Cardiac septum (tissue), 1 donor: ENCODE results near the gene POLA2. TPM values are rescaled to one million over a fixed set of nuclear protein-coding genes. Genes with fewer than 3 reads are reported as not detected.

Experiments
- DNase-seq: peaks from one replicate; pipeline ENCODE4 v3.0.0-alpha.2; 2020; ENCODE audit warnings: low spot score
- intact Hi-C: fragments of 100-400 bp; cut with DNase I; formaldehyde crosslinking; loops from one replicate; pipeline ENCODE4 v1.14.0; 2022
- total RNA-seq: library from RNA; stranded (reverse); fragmentation: NEBNext Ultra II Directional; extraction: Animal tissue kit (Norgen Biotek cat#: 25700); gene quantifications from one replicate; pipeline ENCODE4 v1.2.1, GENCODE V29; 2021
- donor health status: DM: no; HTN: no; CAD: no.

POLA2 gene
- total RNA-seq, 1 donor from 2014 or later, result 3.5 TPM

DNA sequence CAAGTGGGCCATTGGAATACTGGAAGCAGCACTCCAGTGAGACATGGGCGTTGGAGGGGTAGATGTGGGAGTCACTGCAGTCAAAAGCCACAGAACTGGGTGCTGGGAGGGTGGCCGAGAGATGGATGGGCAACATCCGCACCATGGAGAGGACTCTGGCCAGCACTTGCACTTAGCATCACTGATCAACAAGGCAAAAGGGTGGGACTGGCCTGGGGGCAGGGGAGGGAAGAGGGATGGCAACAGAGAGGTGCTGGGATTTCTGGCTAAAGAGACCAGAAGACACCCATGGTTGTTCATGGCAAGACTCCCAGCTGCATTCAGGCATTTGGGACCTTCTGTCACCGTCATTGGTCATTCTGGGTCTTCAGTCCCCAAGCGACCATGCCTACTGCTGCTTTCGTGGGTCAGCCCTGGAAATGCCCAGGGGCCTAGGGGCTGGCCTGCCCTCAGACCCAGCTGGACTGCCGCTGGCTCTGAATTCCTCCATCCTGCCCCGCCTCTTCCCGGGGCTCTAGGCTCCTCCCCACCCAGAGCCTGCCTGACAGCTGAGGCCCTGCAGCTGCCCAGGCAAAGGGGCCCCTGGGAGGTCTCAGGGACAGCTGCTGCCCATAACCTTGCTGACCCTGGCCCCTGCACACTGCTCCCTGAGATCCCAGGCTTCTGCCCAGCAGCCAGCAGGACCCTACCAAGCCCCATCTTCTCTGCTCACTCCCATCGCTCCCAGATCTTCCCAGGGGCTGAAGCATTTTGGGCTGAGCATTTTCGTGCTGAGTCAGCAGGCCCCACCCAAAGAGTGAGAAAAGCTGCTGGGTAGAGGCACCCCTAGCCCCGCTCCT, 39.9 kb downstream of the POLA2 start:
- DNase-seq, result peak; percentile 80
- intact Hi-C loops, result no loop called here

- intact Hi-C loops, result no loop called here
- DNase-seq, result no peak
Observed at GRCh38 chr11:65303555-65303954, 41.8 kb downstream of the POLA2 start.

DNA sequence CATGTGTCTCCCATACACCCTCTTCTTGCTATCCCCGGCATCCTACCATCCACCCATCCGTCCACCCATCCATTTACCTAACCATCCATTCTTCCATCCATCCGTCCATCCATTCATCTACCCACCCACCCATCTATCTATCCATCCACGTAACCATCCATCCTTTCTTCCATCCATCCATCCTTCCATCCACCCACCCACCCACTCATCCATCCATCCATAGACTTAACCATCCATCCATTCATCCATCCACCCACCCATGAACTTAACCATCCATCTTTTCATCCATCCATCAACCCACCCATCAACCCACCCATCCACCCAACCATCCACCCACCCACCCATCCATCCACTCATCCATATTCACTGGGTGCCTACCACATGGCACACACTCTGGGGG, 42.3 kb downstream of the POLA2 start:
- DNase-seq, result no peak
- intact Hi-C loops, result no loop called here

DNA sequence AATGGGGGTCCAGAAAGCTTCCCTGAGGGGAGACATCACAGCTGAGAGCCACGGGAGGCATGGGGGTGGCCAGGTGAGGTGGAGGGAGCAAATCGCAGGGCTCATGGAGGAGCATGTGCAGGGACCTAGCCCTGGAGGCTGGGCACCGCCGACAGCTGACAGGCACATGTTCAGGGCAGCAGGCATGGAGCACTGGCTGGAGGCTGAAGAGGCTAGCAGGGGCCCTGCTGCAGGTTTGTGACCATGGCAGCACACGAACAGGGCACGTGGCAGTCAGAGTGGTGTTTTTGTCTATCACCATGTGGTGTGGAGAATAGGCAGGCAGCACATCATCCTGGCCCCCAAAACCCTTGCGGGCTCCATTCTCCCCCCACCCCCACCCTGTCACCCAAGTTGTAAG, 42.9 kb downstream of the POLA2 start:
- intact Hi-C loops, result no loop called here
- DNase-seq, result no peak

GRCh38 chr11:65305501-65306268, 43.9 kb downstream of the POLA2 start:
- intact Hi-C loops, result no loop called here
- DNase-seq, result no peak

GRCh38 chr11:65307298-65308229, 45.8 kb downstream of the POLA2 start:
- no peak for DNase-seq
- intact Hi-C loops, result no loop called here

DNA sequence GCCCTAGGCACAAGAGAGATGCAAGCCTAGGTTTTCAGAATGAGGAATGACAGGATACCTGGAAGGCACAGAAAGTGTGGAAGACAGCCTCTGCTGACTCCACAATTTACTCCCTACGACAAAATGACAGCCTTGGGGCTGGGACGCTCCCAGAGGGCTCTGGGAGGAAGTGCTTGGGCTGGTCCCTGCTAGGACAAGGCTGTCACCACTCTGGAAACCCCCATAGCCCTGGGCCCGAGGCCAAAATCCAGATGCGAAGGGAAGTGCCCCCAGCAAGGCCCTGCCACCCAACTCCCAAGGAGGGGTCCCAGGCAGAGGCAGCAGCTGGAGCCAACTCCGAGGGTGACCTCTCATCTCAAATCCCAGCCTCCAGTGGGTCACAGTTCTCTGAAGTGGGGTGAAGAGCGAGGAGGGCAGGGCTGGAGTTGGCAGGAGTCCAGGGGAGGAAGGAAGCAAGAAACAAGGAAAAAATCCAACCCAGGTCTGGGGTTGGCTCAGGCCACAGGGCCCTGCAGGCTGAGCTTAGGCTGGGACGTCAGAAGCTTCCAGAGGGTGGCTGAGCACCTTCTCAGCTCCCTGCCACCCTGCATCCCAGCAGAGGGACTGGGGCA, 46.6 kb downstream of the POLA2 start:
- intact Hi-C loops, result no loop called here
- no peak for DNase-seq

DNA sequence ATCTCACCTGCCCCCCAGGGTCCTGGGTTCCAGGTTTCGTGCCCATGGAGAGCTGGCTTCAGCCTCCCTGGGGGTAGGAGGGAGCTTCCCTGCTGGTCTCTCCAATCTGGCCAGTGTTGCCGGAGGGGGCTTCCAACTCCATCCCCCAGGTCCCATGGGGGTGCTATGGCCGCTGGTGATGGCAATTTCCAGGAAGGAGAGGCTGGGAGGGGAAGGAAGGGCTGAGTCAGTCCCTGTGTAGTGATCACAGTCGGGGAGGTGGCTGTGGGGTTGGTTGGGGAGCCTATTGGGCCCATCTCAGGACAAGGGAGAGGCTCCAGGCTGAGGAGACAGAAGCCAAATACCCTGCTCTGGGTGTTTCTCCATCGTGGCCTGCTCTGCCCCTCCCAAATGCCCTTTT, 47.2 kb downstream of the POLA2 start:
- DNase-seq, result no peak
- intact Hi-C loops, result no loop called here

DNA sequence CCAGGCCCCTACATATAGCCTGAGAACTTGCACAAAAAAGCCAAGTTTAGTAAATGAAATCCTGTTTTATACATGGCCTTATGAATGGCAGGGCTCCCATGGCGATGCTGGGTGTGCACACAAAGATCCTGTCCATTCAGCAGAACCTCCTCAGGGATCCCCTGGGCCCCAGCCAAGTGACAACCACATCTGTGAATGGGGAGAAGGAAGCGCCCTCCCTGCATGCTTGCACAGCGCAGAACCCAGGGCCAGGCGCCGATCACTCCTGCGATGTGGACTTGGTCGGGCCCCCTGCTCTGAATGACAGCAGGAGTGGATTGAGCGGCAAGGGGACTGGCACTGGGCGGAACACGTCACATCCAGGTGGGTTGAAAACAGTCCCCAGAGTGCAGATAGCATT, 48.5 kb downstream of the POLA2 start:
- intact Hi-C loops, result no loop called here
- DNase-seq, result no peak

- intact Hi-C loops, result no loop called here
Observed at GRCh38 chr11:65310736-65311135, 49.0 kb downstream of the POLA2 start.

DNA sequence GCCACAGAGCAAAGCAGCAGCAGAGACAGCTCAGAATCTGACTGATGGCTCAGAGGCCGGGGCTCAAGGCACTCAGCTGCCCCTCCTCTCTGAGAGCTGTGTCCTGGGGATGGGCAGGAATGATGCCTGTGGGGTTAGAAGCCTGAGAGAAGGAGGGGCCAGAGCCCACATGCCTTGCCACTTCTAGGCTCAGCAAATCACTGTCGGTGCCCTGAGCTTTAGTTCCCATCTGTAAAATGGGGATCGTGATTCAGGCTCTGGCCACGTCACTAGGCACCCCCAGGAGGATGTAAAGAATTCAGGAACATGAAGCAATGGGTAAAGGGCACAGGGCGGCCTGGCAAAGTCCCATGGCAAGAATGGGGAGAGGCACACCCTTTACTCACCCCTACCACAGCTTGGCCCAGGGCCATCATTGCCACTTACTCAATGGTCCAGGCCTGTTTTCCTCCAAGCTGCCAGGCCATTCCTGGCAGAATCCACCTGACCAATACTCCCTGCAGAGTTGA, 49.5 kb downstream of the POLA2 start:
- no peak for DNase-seq
- intact Hi-C loops, result no loop called here

More at GRCh38 chr11:65310736-65311135, 49.0 kb downstream of the POLA2 start:
- no peak for DNase-seq

DNA sequence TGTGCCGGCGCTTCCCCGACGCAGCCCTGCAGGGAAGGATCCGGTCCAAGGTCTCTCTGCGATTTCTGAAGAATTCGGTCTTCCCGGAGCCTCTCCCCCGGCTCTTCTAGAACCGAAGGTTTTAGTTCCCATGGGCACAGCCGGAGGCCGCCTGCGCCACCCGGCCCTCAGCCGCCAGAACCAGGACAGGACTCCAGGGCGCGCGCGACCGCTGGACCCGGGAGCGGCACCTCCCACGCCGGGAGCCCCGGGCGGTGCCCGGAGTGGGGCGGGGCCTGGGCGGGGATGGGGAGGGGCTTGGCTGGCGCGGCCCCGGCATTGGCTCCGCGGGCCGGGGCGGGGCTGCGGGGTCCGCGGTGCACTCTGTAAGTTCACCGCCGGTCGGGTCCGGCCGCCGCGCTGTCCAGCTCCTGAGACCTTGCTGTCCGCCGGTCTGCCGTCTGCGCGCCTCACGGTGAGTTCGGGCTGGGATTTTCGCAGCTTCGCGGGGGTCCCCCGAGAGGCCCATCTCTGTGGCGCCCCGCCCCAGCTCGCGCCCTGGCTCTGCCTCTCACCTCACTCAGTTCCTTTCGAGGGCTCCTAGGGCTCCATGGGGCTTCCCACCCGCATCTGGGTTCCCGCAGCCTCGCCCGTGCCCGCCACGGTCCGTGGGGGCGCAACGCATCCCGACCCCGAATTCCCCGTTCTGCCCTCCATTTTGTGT, 52.9 kb downstream of the POLA2 start, which contains the start of gene CDC42EP2:
TSS of gene CDC42EP2 (plus strand) at position 366 of the 703 bp plus-strand sequence. CDS start 6,033 bp downstream, outside the sequence.
- DNase-seq, result peak; percentile 95
- intact Hi-C loops, result loop anchor here (1.0 to 2.0 kb wide), 2 partner anchors 16 to 39 kb away; no protein-coding TSS in a partner anchor

- DNase-seq, result peak; percentile 92
- intact Hi-C loops, result loop anchor here (1.0 to 2.0 kb wide), 2 partner anchors 17 to 40 kb away; no protein-coding TSS in a partner anchor
Observed at GRCh38 chr11:65315204-65315865, 53.6 kb downstream of the POLA2 start.

DNA sequence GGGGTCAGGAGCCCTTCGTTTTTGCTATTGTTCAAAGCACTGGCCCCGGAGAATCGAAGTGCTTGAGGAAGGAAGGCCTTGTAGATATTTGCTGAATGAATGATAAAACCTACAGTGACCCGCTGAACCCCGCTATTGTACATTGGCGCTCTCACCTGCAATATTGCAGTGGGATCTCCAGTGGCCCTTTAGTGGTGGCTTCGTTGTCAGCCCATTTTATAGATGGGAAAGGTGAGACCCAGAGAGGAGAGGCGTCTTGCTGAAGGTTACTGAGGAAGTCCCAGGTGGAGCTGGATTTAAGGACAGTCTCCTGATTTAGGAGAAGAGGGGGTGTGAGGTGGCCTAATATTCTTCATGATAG, 54.1 kb downstream of the POLA2 start:
- intact Hi-C loops, result loop anchor here (1.0 to 2.0 kb wide), 2 partner anchors 17 to 41 kb away; no protein-coding TSS in a partner anchor

GRCh38 chr11:65316227-65317024, 54.7 kb downstream of the POLA2 start:
- intact Hi-C loops, result no loop called here
- no peak for DNase-seq

More for the DNA sequence above, 54.1 kb downstream of the POLA2 start:
- no peak for DNase-seq

DNA sequence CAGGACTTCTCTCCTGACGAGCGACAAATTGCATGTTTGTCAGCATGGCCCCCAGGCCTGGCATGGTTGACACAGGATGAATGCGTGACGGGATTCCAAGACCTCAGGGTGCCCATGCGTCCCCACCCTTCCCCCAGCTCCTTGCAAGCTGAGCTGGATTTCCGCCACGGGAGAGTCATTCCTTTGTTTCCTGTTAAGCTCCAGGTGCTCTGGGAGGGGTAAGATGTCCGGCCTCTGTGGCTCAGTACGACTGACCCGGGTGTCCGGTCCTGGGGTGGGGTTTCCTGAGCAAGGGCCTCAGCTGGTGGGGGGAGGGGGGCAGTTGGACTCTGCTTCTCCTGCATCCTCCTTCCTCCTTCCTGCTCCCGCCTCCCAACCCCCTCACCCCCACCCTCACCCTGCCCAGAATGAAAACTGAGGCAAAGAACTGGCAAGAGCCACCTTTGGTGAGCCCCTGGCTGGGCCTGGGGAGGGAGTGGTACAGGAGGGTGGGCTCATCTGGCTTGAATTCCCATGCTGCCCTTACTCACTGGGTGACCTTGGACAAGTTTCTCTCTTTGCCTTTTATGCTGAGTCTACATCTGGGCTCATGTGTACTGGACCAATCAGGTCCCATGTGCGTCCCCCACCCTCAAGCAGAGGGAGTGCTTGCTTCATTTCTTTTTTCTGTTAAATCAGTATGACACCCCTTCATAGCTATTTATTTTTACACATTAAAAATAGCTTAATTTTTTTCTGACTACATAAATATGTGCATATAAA, 55.4 kb downstream of the POLA2 start:
- intact Hi-C loops, result no loop called here
- peak; percentile 82 for DNase-seq
